HG03280 (cell line): ENCODE measurements around the gene PDLIM7.

ENCODE experiments used
- ATAC-seq: cut with Tn5 transposase; IDR thresholded peaks from one replicate; pipeline ENCODE4 v1.9.1; 2021; ENCODE audit warnings: mild to moderate bottlenecking, moderate library complexity; ENCODE audit not compliant: unreplicated experiment

PDLIM7 gene

GRCh38 chr5:177524941-177525655, 27.7 kb upstream of the PDLIM7 start:
- ATAC-seq, result no peak

- no peak for ATAC-seq
These were observed 27.1 kb upstream of the PDLIM7 start for GRCh38 chr5:177524539-177524900.

- no peak for ATAC-seq
These were observed 26.5 kb upstream of the PDLIM7 start for GRCh38 chr5:177523711-177524538.

GRCh38 chr5:177520916-177521513, 23.6 kb upstream of the PDLIM7 start:
- no peak for ATAC-seq

GRCh38 chr5:177520271-177520670, 22.9 kb upstream of the PDLIM7 start:
- ATAC-seq, result no peak

- ATAC-seq, result no peak
These were observed 22.2 kb upstream of the PDLIM7 start for GRCh38 chr5:177519463-177520235.

- ATAC-seq, result peak; percentile 76
These were observed 19.5 kb upstream of the PDLIM7 start, which contains the start of gene DDX41 for GRCh38 chr5:177516601-177517568. Gene DDX41, minus strand, starts transcription at chr5:177516961. Its CDS starts 16 bp downstream, at chr5:177516945.

GRCh38 chr5:177515580-177515979, 18.2 kb upstream of the PDLIM7 start:
- ATAC-seq, result no peak

- no peak for ATAC-seq
These were observed 17.1 kb upstream of the PDLIM7 start for GRCh38 chr5:177514541-177514940.

- ATAC-seq, result no peak
These were observed 16.1 kb upstream of the PDLIM7 start for GRCh38 chr5:177513500-177513899.

GRCh38 chr5:177512736-177513380, 15.5 kb upstream of the PDLIM7 start:
- ATAC-seq, result no peak

GRCh38 chr5:177511796-177512675, 14.6 kb upstream of the PDLIM7 start:
- no peak for ATAC-seq

GRCh38 chr5:177511181-177511580, 13.8 kb upstream of the PDLIM7 start:
- ATAC-seq, result no peak

- no peak for ATAC-seq
These were observed 13.2 kb upstream of the PDLIM7 start for GRCh38 chr5:177510567-177511053.

- ATAC-seq, result no peak
These were observed 12.7 kb upstream of the PDLIM7 start for GRCh38 chr5:177509991-177510566.

GRCh38 chr5:177509381-177509951, 12.1 kb upstream of the PDLIM7 start, which contains the start of gene DOK3:
Gene DOK3, minus strand, starts transcription at chr5:177509826. Its CDS starts 286 bp downstream, at chr5:177509540.
- ATAC-seq, result no peak

GRCh38 chr5:177508837-177509236, 11.4 kb upstream of the PDLIM7 start:
- ATAC-seq, result peak; percentile 38
